Measurements from ENCODE around the gene HSD17B8. TPM values are rescaled to one million over a fixed set of nuclear protein-coding genes. Genes with fewer than 3 reads are reported as not detected.

The HSD17B8 gene
- total RNA-seq, 1 donor from 2014 or later, result 6.5 TPM

DNA sequence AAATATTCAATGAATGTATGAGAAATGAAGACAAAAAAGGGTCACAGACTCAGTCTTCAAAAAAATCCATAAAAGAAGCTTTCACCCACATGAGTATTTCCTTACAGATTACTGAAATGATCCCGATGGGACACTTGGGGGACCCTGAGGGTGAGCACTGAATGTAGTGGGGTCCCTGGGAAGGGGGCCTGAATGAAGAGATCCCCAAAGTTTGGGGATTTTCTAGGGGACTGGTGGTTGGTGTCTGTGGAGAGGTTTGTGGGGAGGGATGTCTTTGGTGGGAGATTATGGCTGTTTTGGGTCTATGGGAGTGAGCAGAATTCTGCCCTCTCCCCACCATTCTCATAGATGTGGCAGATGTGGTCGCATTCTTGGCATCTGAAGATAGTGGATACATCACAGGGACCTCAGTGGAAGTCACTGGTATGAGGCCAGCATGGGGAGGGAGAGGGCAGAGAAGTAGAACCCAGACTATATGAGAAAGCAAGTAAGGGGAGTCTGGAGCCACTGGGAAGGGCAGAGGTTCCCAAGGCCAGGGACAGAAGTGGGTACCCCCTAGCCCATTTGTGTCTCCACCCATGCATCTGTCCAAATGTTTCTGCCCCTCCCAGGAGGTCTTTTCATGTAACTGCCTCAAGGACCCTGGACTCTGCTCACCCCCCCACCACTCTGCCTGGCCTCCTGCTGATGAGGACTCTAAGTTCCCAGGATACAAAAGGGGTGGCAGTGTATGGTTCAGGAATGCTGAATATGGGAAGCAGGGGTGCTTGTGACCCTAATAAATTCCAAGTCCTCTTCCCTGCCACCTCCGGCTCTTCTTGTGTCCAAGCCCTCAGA lies 1.8 kb downstream of the HSD17B8 start:
- peak overlapping the region; percentile 74 for H3K4me3 Mint-ChIP-seq (ENCODE audit: unreplicated experiment)
- peaks cover 51% of the 10 kb centered on the region for H3K4me1 Mint-ChIP-seq (ENCODE audit: unreplicated experiment)
- H3K9me3 Mint-ChIP-seq (ENCODE audit: unreplicated experiment), result no peaks in the 10 kb centered on the region
- no peak for DNase-seq (ENCODE audit: low spot score)
- TF ChIP-seq, protein P1, sequence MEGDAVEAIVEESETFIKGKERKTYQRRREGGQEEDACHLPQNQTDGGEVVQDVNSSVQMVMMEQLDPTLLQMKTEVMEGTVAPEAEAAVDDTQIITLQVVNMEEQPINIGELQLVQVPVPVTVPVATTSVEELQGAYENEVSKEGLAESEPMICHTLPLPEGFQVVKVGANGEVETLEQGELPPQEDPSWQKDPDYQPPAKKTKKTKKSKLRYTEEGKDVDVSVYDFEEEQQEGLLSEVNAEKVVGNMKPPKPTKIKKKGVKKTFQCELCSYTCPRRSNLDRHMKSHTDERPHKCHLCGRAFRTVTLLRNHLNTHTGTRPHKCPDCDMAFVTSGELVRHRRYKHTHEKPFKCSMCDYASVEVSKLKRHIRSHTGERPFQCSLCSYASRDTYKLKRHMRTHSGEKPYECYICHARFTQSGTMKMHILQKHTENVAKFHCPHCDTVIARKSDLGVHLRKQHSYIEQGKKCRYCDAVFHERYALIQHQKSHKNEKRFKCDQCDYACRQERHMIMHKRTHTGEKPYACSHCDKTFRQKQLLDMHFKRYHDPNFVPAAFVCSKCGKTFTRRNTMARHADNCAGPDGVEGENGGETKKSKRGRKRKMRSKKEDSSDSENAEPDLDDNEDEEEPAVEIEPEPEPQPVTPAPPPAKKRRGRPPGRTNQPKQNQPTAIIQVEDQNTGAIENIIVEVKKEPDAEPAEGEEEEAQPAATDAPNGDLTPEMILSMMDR (IDR thresholded peaks at IDR 0.05; ENCODE audit: unreplicated experiment), result no peak
- peaks cover 44% of the 10 kb centered on the region for H3K36me3 Mint-ChIP-seq (ENCODE audit: low read depth, unreplicated experiment)
- peak overlapping the region; percentile 74 for H3K27ac Mint-ChIP-seq (ENCODE audit: unreplicated experiment)
- H3K27me3 Mint-ChIP-seq (ENCODE audit: unreplicated experiment), result peaks cover 22% of the 10 kb centered on the region

DNA sequence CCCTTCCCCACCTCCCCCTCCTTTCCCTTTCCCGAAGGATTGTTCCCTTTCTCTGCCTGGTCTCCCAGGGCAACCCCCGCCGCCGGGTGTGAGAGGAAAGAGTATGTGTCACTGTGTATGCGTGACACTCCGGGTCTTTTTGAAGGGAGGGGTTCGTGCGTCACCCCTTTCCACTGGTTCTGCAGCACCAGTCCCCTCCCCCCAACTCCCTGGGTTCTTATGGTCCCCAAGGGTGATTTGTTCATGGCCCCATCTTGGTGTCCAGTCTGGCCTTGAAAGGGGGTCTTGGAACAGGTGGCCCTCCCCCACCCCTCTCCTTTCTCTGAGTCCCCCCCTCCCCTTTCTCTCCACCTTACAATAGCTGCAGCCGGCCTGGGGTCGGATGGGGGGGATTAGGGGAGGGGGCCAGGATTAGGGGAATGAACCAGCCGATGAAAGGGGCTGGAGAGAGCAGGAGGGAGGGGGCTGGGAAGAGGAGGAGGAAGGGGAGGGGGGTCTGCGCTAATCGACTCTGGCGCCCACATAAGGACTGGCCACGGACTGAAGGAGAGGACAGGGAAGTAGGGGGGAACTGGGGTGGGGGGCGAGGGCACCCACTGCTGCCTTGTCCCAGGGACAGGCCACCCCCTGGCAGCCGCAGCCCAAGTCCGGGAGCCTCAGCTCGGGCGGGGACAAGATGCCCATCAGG lies 2.6 kb downstream of the HSD17B8 start:
- Mint-ChIP-seq H3K27ac (ENCODE audit: unreplicated experiment) (no peak overlapping the region), H3K4me3 (ENCODE audit: unreplicated experiment) (peak overlapping the region; percentile 97), H3K9me3 (ENCODE audit: unreplicated experiment) (no peaks in the 10 kb centered on the region), H3K4me1 (ENCODE audit: unreplicated experiment) (peaks cover 46% of the 10 kb centered on the region), H3K27me3 (ENCODE audit: unreplicated experiment) (peaks cover 22% of the 10 kb centered on the region), H3K36me3 (ENCODE audit: low read depth, unreplicated experiment) (peaks cover 41% of the 10 kb centered on the region)
- peak; percentile 57 for DNase-seq (ENCODE audit: low spot score)
- TF ChIP-seq, protein P1 (IDR thresholded peaks at IDR 0.05; ENCODE audit: unreplicated experiment), result no peak

DNA sequence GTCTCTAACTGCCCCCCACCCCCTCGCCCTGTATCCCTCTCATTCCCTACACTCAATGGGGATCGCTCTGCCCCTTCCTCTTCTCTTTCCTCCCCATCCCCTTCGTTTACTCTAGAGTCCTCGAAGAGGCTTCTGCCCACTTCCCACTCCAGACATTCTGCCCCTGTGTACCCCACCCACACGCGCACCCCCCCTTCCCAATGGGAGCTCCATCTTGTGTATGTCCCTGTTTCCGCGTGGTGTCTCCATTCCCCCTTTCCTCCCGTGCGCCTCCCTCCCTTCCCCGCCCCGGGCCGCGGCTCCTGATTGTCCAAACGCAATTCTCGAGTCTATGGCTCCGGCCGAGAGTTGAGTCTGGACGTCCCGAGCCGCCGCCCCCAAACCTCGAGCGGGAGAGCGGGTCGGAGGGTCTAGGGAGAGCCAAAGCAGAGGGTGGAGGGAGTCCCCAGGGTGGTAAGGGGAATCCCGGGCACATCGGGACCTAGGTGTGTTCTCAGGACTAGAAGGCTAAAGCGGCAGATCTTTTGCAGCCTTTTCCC lies 3.2 kb downstream of the HSD17B8 start:
- Mint-ChIP-seq H3K36me3 (ENCODE audit: low read depth, unreplicated experiment) (peaks cover 41% of the 10 kb centered on the region), H3K4me3 (ENCODE audit: unreplicated experiment) (peak overlapping the region; percentile 97), H3K4me1 (ENCODE audit: unreplicated experiment) (peaks cover 43% of the 10 kb centered on the region), H3K9me3 (ENCODE audit: unreplicated experiment) (no peaks in the 10 kb centered on the region), H3K27ac (ENCODE audit: unreplicated experiment) (peak overlapping the region; percentile 90), H3K27me3 (ENCODE audit: unreplicated experiment) (peaks cover 26% of the 10 kb centered on the region)
- peak; percentile 60 for DNase-seq (ENCODE audit: low spot score)
- TF ChIP-seq, protein P1 (IDR thresholded peaks at IDR 0.05; ENCODE audit: unreplicated experiment), result no peak

DNA sequence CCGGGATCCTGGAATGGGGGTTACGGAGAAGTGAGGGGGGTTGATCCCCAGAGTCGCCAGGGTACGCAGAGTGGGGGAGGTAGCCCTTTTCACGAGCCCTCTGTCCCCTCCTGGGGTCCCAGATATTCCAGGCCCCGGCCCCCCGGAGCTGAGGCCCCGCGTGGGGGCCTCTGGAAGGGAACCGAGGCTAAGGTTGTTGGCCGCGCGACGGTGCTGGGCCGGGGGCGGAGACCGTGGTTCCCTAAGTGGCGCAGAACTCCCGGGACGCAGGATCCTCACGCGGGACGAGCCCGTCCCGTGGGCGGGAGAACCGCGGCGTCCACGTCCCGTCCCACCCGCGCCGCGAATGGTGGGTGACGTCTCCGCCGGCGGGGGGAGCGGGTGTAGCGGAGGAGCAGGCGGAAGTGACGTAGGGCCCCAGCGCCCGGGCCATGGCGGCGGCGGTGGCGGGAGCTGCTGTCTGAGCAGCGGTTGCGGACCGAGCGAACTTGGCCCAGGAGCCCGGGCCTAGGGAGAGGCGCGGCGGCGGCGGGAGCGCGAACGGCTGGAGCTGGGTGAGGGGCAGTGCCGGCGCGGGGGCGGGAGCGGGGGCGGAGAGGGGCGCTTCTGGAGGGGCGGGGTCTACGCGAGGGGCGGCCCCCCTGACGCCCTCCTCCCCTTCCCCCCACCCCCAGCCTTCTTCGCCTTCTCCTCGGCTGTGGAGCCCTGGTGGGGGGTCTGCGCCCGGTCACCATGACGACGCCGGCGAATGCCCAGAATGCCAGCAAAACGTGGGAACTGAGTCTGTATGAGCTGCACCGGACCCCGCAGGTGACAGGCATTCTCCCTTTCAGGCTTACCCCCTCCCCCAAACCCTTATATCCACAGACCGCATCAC lies 3.9 kb downstream of the HSD17B8 start, which contains the start of gene RING1:
Gene RING1 (plus strand): TSS at position 410 of the 877 bp plus-strand sequence. CDS start 323 bp downstream, at position 733.
- Mint-ChIP-seq H3K36me3 (ENCODE audit: low read depth, unreplicated experiment) (peaks cover 37% of the 10 kb centered on the region), H3K4me3 (ENCODE audit: unreplicated experiment) (peak within 1 kb of the TSS; percentile 97), H3K27ac (ENCODE audit: unreplicated experiment) (peak within 1 kb of the TSS; percentile 95), H3K27me3 (ENCODE audit: unreplicated experiment) (peaks cover 30% of the 10 kb centered on the region), H3K9me3 (ENCODE audit: unreplicated experiment) (no peaks in the 10 kb centered on the region), H3K4me1 (ENCODE audit: unreplicated experiment) (peaks cover 41% of the 10 kb centered on the region)
- TF ChIP-seq, protein P1 (IDR thresholded peaks at IDR 0.05; ENCODE audit: unreplicated experiment), result no peak
- peak; percentile 68 for DNase-seq (ENCODE audit: low spot score)
